ENCODE data around the gene TIMM50.

Gene TIMM50

GRCh38 chr19:39540333-39540673 is 59.7 kb downstream of the TIMM50 start:
- TF ChIP-seq TAF1 (IDR thresholded peaks at IDR 0.05; ENCODE audit: low read depth, low read length) (no peak), POU2F2 (IDR thresholded peaks at IDR 0.05; ENCODE audit: low read depth, low read length) (no peak), SPI1 (IDR thresholded peaks at IDR 0.05; ENCODE audit: low read depth, low read length) (no peak)
- FAIRE-seq (no peak), DNase-seq (ENCODE audit: insufficient read length, low spot score) (no peak)

Data from GM12891 (cell line).